CD14-positive monocyte (primary cell): ENCODE results near the gene GPD1L. TPM values are rescaled to one million over a fixed set of nuclear protein-coding genes. Genes with fewer than 3 reads are reported as not detected.

Source experiments
- DNase-seq, 3 donors: peaks; one replicate each; pipeline ENCODE4 v3.0.0-alpha.2; 2011 to 2022
- H2AFZ ChIP-seq: 2 replicates; pipeline ENCODE4 v1.6.0; 2012; ENCODE audit warnings: mild to moderate bottlenecking, low read depth, low read length, inconsistent platforms; ENCODE audit not compliant: insufficient read depth, poor library complexity, severe bottlenecking
- H3K27ac ChIP-seq, 2 donors: 1 replicate in 1 of 2; 2 replicates in 1 of 2; pipeline ENCODE4 v1.5.1; 2012 to 2013; ENCODE audit warnings: low read length in 2 of 2, control low read depth in 1 of 2, inconsistent platforms in 1 of 2, low read depth in 1 of 2, mild to moderate bottlenecking in 1 of 2
- H3K27me3 ChIP-seq, 2 donors: one replicate each; pipeline versions ENCODE4 v1.6.0 to v1.6.1; 2011 to 2013; ENCODE audit warnings: low read length in 2 of 2; ENCODE audit not compliant: control insufficient read depth in 2 of 2, insufficient read depth in 2 of 2
- H3K36me3 ChIP-seq, 2 donors: replicated peaks in 1 of 2; 1 replicate in 1 of 2; 2 replicates in 1 of 2; pipeline versions ENCODE4 v1.5.1 to v1.6.1; 2012 to 2013; ENCODE audit warnings: low read length in 2 of 2, control low read depth in 1 of 2, inconsistent platforms in 1 of 2, mild to moderate bottlenecking in 1 of 2; ENCODE audit not compliant: insufficient read depth in 2 of 2, control insufficient read depth in 1 of 2
- H3K4me1 ChIP-seq, 2 donors: 1 replicate in 1 of 2; 2 replicates in 1 of 2; pipeline versions ENCODE4 v1.5.1 to v1.6.1; 2012 to 2013; ENCODE audit warnings: low read length in 2 of 2, control low read depth in 1 of 2, inconsistent platforms in 1 of 2, mild to moderate bottlenecking in 1 of 2, moderate library complexity in 1 of 2; ENCODE audit not compliant: insufficient read depth in 2 of 2, control insufficient read depth in 1 of 2
- H3K4me2 ChIP-seq: replicated peaks from 2 replicates; pipeline ENCODE3; 2012; ENCODE audit warnings: low read length, moderate library complexity, mild to moderate bottlenecking; ENCODE audit not compliant: poor library complexity, severe bottlenecking; ENCODE audit errors: extremely low read depth
- H3K4me3 ChIP-seq, 3 experiments: fragments of 200-600 bp in 1 of 3; sonication (generic) in 1 of 3; replicated peaks in 1 of 3; 1 replicate in 2 of 3; 2 replicates in 1 of 3; pipeline ENCODE4 v1.5.1; 2011 to 2013; ENCODE audit warnings: low read length in 3 of 3, mild to moderate bottlenecking in 3 of 3, control low read depth in 2 of 3, low read depth in 2 of 3, inconsistent platforms in 1 of 3, moderate library complexity in 1 of 3
- H3K79me2 ChIP-seq: 2 replicates; pipeline ENCODE4 v1.6.0; 2012; ENCODE audit warnings: mild to moderate bottlenecking, control low read depth, inconsistent platforms, low read length, moderate library complexity; ENCODE audit not compliant: insufficient read depth
- H3K9ac ChIP-seq: 2 replicates; pipeline ENCODE4 v1.6.0; 2017; ENCODE audit warnings: low read length, mild to moderate bottlenecking; ENCODE audit not compliant: insufficient read depth, poor library complexity, severe bottlenecking
- H3K9me3 ChIP-seq, 2 donors: replicated peaks in 1 of 2; 1 replicate in 1 of 2; 2 replicates in 1 of 2; pipeline versions ENCODE4 v1.5.1 to v1.6.1; 2012 to 2013; ENCODE audit warnings: low read length in 2 of 2, control low read depth in 1 of 2; ENCODE audit not compliant: control insufficient read depth in 1 of 2, insufficient read depth in 1 of 2
- H4K20me1 ChIP-seq: 2 replicates; pipeline ENCODE4 v1.6.0; 2012; ENCODE audit warnings: mild to moderate bottlenecking, low read length, control low read depth, moderate library complexity; ENCODE audit not compliant: insufficient read depth
- H3K27ac Mint-ChIP-seq, 7 donors: one replicate each; pipeline ENCODE4 v1.8.0; 2020; ENCODE audit warnings: mild to moderate bottlenecking in 7 of 7, mixed read lengths in 7 of 7, moderate library complexity in 6 of 7, inconsistent platforms in 2 of 7
- H3K27me3 Mint-ChIP-seq, 3 donors: one replicate each; pipeline ENCODE4 v1.8.0; 2021 to 2022; ENCODE audit warnings: low read depth in 3 of 3, mild to moderate bottlenecking in 3 of 3, mixed read lengths in 3 of 3, moderate library complexity in 3 of 3, inconsistent platforms in 1 of 3
- H3K36me3 Mint-ChIP-seq, 2 donors: one replicate each; pipeline ENCODE4 v1.8.0; 2020; ENCODE audit warnings: mixed read lengths in 2 of 2, inconsistent platforms in 1 of 2, mild to moderate bottlenecking in 1 of 2
- H3K4me1 Mint-ChIP-seq: one replicate; pipeline ENCODE4 v1.8.0; 2020; ENCODE audit warnings: mild to moderate bottlenecking, mixed read lengths
- H3K4me3 Mint-ChIP-seq, 2 donors: one replicate each; pipeline ENCODE4 v1.8.0; 2020; ENCODE audit warnings: mild to moderate bottlenecking in 2 of 2, mixed read lengths in 2 of 2, moderate library complexity in 1 of 2
- H3K9me3 Mint-ChIP-seq, 7 donors: one replicate each; pipeline ENCODE4 v1.8.0; 2020 to 2022; ENCODE audit warnings: mixed read lengths in 7 of 7, mild to moderate bottlenecking in 6 of 7, moderate library complexity in 6 of 7, inconsistent platforms in 2 of 7
- CTCF ChIP-seq: fragments of 200-600 bp; IDR thresholded peaks from one replicate; pipeline ENCODE4 v1.8.0; 2022; ENCODE audit warnings: antibody characterized with exemption, mild to moderate bottlenecking
- WGBS: methylation state at CpG from one replicate; pipeline ENCODE4 v1.1.5; 2013; ENCODE audit warnings: missing lambda C conversion rate; ENCODE audit not compliant: insufficient coverage; 5-methylcytosine and 5-hydroxymethylcytosine counted together
- intact Hi-C, 2 donors: fragments of 100-400 bp; cut with micrococcal nuclease; formaldehyde crosslinking; loops; one replicate each; pipeline versions ENCODE4 v1.15.0 to v1.15.1; 2023
- polyA plus RNA-seq, 3 donors: library from polyadenylated mRNA; depleted of rRNA in 1 of 3; unstranded in 2 of 3; stranded (reverse) in 1 of 3; fragments of 300-500 nt in 2 of 3; fragments of >200 nt in 1 of 3; fragmentation: Illumina TruSeq in 2 of 3; gene quantifications; 1 replicate in 2 of 3; 2 replicates in 1 of 3; pipeline ENCODE4 v1.2.3, GENCODE V29; 2012 to 2021

GPD1L gene
- polyA plus RNA-seq, 3 donors: 4.9 to 11.8 (median 10.2) TPM

GRCh38 chr3:32117320-32117719 is 10.9 kb downstream of the GPD1L start:
- Mint-ChIP-seq H3K4me1 (peaks cover 33% of the 10 kb centered on the region), H3K9me3 (peaks cover 7 to 13% (median 9%) of the 10 kb centered on the region in 7 donors), H3K27ac (no peak overlapping the region), H3K36me3 (peaks cover 6 to 12% of the 10 kb centered on the region in 2 donors), H3K4me3 (no peak overlapping the region), H3K27me3 (no peaks in the 10 kb centered on the region)
- Histone ChIP-seq H3K4me2 (no peak overlapping the region), H3K4me3 (no peak overlapping the region), H3K9me3 (peaks cover 4 to 5% of the 10 kb centered on the region in 2 donors), H3K9ac (no peak overlapping the region), H4K20me1 (no peaks in the 10 kb centered on the region), H3K4me1 (peaks cover 11 to 18% of the 10 kb centered on the region in 2 donors), H3K79me2 (peaks cover 29% of the 10 kb centered on the region), H3K36me3 (no peaks in the 10 kb centered on the region), H3K27ac (no peak overlapping the region), H3K27me3 (no peaks in the 10 kb centered on the region), H2AFZ (no peak overlapping the region)
- 100% methylated on average over 1 of the region's 1 CpG for WGBS
- DNase-seq: no peak
- intact Hi-C loops: no loop called here
- no peak for TF ChIP-seq CTCF

GRCh38 chr3:32118215-32118614 is 11.8 kb downstream of the GPD1L start:
- H4K20me1 ChIP-seq: no peaks in the 10 kb centered on the region
- H3K9me3 ChIP-seq: peaks cover 4 to 5% of the 10 kb centered on the region in 2 donors
- Mint-ChIP-seq H3K9me3 (peaks cover 7 to 13% (median 9%) of the 10 kb centered on the region in 7 donors), H3K27me3 (no peaks in the 10 kb centered on the region), H3K27ac (peak overlapping the region in 1 of 7 donors; percentile 20), H3K4me1 (peaks cover 33% of the 10 kb centered on the region), H3K36me3 (peaks cover 6 to 12% of the 10 kb centered on the region in 2 donors), H3K4me3 (no peak overlapping the region)
- no CpG with 5 or more reads among the region's 2 CpGs for WGBS
- no peak overlapping the region for H3K4me3 ChIP-seq
- no peaks in the 10 kb centered on the region for H3K36me3 ChIP-seq
- H2AFZ ChIP-seq: no peak overlapping the region
- no peaks in the 10 kb centered on the region for H3K27me3 ChIP-seq
- DNase-seq: no peak
- TF ChIP-seq CTCF: no peak
- intact Hi-C loops: no loop called here
- peaks cover 11 to 18% of the 10 kb centered on the region in 2 donors for H3K4me1 ChIP-seq
- no peak overlapping the region for H3K27ac ChIP-seq
- H3K79me2 ChIP-seq: peaks cover 32% of the 10 kb centered on the region
- no peak overlapping the region for H3K4me2 ChIP-seq
- H3K9ac ChIP-seq: no peak overlapping the region
